Activated CD8-positive, alpha-beta memory T cell treated with anti-CD3 and anti-CD28 coated beads, Interleukin-2, amount 10 ng/mL, durations not matched to agents 7 days and 5 days (primary cell): ENCODE results near the gene SIRPB2. TPM values are rescaled to one million over a fixed set of nuclear protein-coding genes. Genes with fewer than 3 reads are reported as not detected.

Source experiments
- ATAC-seq: fragments of 150-1000 bp; cut with Tn5 transposase; one replicate; pipeline ENCODE4 v1.10.0; 2021; ENCODE audit warnings: moderate library complexity
- CTCF ChIA-PET: fragments of 350-600 bp; sonication (Branson Sonifier 250); formaldehyde crosslinking; loops from one replicate; lab custom pipeline; 2021; ENCODE audit warnings: antibody characterized with exemption; lab: Charles Lee
- DNase-seq: peaks from one replicate; pipeline ENCODE4 v3.0.0-alpha.2; 2020
- H3K27ac Mint-ChIP-seq: one replicate; pipeline ENCODE4 v1.8.0; 2021; ENCODE audit warnings: mild to moderate bottlenecking, mixed read lengths
- H3K27me3 Mint-ChIP-seq: one replicate; pipeline ENCODE4 v1.8.0; 2021; ENCODE audit warnings: mixed read lengths
- H3K36me3 Mint-ChIP-seq: one replicate; pipeline ENCODE4 v1.8.0; 2021; ENCODE audit warnings: mild to moderate bottlenecking, mixed read lengths
- H3K4me1 Mint-ChIP-seq: one replicate; pipeline ENCODE4 v1.8.0; 2021; ENCODE audit warnings: mixed read lengths
- H3K4me3 Mint-ChIP-seq: one replicate; pipeline ENCODE4 v1.8.0; 2021; ENCODE audit warnings: mild to moderate bottlenecking, moderate library complexity, mixed read lengths
- H3K9me3 Mint-ChIP-seq: one replicate; pipeline ENCODE4 v1.8.0; 2022; ENCODE audit warnings: low read depth, mixed read lengths
- total RNA-seq, 2 experiments: library from RNA; stranded (reverse); gene quantifications; one replicate each; pipeline ENCODE4 v1.2.3, GENCODE V29; 2021

SIRPB2 gene
- not detected for total RNA-seq

DNA sequence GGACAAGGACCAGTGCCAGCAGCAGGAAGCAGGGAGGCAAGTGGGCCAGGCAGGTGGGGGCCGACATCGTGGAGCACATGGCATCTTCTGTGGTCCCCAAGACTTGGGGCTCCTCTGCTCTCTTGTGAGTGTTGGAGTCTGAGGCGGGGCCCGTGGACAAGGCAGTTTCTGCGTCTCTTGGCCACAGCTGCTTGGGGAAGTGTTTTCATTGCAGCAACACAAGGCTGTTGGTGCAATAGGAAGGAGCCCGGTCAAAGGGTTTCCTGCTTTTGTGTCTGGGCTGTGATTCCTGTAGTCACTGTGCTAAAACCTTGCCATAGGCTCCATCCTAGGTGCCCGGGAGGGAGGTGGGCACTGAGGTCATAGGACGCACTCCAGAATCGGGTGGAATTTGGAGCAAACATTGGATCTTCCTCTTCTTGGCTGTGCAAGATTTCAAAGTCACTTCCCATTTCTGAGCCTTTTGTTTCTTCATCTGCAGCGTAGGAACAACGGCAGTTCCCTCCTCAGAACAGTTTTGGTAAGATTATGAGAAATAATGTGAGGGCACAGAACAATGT, at the start of gene SIRPB2:
Gene SIRPB2 (minus strand): TSS at position 140 of the 560 bp plus-strand sequence. CDS start 61 bp downstream, at position 79.
- no peak within 1 kb of the TSS for H3K27ac Mint-ChIP-seq
- H3K4me1 Mint-ChIP-seq = peaks cover 6% of the 10 kb centered on the region
- no peaks in the 10 kb centered on the region for H3K36me3 Mint-ChIP-seq
- no peak for ATAC-seq
- no peak within 1 kb of the TSS for H3K4me3 Mint-ChIP-seq
- H3K27me3 Mint-ChIP-seq = peaks cover 66% of the 10 kb centered on the region
- peaks cover 2% of the 10 kb centered on the region for H3K9me3 Mint-ChIP-seq
- CTCF ChIA-PET = interaction anchor here (1.5 kb wide), 1 partner anchor 12 kb away, joined by 9 read pairs; no protein-coding TSS in a partner anchor
- DNase-seq = no peak

DNA sequence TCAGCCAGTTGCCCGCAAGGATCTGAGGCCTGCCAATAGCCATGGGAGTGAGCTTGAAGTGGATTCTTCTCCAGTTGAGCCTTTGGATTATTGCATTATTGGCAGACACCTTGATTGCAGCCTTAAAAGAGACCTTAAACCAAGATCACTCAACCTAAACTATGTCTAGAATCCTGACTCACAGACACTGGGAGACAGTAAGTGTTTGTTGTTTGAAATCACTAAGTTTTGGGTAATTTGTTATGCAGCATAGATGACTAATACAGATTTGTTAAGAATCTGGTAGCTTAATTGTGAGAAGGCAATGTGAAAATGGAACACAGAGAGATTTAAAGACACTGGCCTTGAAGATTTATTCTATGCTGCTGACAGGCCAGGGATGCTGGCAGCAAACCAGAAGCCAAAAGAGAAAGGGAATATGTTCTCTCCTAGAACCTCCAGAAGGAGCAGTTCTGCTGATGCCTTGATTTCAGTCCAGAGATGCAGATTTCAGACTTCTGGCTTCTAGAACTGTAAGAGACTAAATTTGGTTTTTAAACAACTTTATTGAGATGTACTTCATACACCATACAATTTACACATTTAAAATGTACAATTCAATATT, 48.7 kb upstream of the SIRPB2 start:
- CTCF ChIA-PET = interaction anchor here (1.0 to 1.6 kb wide), 2 partner anchors 195 to 237 kb away, joined by 3 to 4 read pairs; no protein-coding TSS in a partner anchor
- no peaks in the 10 kb centered on the region for H3K9me3 Mint-ChIP-seq
- no peak for DNase-seq
- no peaks in the 10 kb centered on the region for H3K4me1 Mint-ChIP-seq
- no peak overlapping the region for H3K4me3 Mint-ChIP-seq
- no peak for ATAC-seq
- no peaks in the 10 kb centered on the region for H3K36me3 Mint-ChIP-seq
- H3K27me3 Mint-ChIP-seq = peaks cover 22% of the 10 kb centered on the region
- no peak overlapping the region for H3K27ac Mint-ChIP-seq

DNA sequence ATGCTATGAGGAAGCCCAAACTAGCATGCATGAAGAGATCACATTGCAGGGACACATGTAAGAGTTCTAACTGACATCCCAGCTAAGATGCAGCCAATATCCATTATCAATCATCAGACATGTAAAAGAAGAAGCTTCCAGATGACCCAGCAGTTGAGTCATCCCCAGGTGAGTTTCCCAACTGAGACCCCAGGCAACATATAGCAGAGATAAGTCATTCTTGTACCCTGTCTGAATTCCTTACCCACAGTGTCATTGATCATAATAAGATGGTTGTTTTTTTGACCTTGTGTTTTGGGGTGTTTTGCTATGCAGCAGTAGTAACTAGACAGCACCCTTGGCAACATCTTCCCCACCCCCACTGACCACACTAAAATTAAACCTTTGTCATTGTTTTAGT, 47.4 kb upstream of the SIRPB2 start:
- DNase-seq (no peak), ATAC-seq (no peak)
- no peak overlapping the region for H3K4me3 Mint-ChIP-seq
- CTCF ChIA-PET = interaction anchor here (1.0 to 1.6 kb wide), 3 partner anchors 196 to 238 kb away, joined by 3 to 4 read pairs (median 4); no protein-coding TSS in a partner anchor
- no peaks in the 10 kb centered on the region for H3K36me3 Mint-ChIP-seq
- H3K4me1 Mint-ChIP-seq = no peaks in the 10 kb centered on the region
- H3K27me3 Mint-ChIP-seq = peaks cover 16% of the 10 kb centered on the region
- no peak overlapping the region for H3K27ac Mint-ChIP-seq
- H3K9me3 Mint-ChIP-seq = no peaks in the 10 kb centered on the region

DNA sequence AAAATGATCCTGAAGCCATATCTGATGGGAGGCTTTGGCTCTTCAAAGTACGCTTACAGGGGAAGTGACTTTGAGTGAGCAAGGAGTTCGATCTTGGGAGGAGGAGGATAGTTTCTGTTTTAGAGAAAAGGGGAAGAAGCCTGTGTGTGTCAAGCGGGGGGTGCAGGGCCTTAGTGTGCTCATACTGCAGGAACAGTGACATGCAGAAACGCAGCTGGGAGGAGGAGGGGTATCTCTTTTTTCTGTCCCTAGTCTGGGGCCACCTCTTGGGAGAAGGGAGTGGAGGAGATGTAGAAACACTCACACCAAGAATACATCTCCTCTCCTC, 46.5 kb upstream of the SIRPB2 start:
- Mint-ChIP-seq H3K27ac (no peak overlapping the region), H3K4me3 (no peak overlapping the region), H3K36me3 (no peaks in the 10 kb centered on the region), H3K27me3 (peaks cover 7% of the 10 kb centered on the region), H3K9me3 (no peaks in the 10 kb centered on the region), H3K4me1 (no peaks in the 10 kb centered on the region)
- CTCF ChIA-PET = interaction anchor here (1.1 to 1.2 kb wide), 2 partner anchors 226 to 239 kb away, joined by 3 to 4 read pairs; no protein-coding TSS in a partner anchor
- no peak for DNase-seq
- no peak for ATAC-seq

DNA sequence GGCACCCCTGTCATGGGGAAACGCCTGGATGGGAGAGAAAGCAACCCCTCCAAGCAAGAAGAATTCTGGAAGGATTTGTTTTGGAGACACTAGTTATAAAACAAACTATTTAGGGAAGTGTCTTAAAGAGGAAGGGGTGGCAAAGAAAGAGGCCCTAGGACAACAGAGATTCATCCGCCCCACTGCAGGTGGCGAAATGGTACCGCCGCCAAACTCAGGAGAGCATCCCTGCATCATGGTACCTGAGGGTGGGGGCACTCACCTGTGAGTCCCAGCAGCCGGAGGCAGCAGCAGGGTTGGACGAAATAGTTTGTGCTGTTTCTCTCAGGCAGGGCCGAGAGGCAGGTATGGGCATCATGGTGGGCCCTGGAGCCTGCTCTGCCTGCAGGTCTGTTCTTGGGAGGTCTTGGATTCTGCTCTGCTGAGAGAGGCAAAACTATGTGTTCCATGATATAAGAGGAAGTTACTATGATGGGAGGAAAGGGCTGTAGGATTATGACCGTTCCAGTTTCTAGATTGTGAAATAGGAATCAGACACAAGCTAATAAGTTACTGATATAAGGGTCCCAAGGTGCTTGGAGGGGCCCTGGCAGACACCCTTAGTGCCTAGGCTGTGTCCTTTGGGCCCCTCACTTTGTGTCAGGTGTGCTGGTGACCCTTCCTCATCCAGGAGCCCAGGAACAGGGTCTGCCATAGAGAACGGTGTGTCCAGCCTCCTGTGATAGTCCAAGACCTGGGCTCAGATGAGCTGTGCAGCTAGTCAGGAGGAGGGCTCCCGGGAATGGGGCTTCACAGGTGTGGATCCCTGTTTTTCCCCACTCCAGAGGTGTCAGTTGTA, 45.9 kb upstream of the SIRPB2 start:
- CTCF ChIA-PET = interaction anchor here (1.1 to 1.2 kb wide), 2 partner anchors 227 to 240 kb away, joined by 3 to 4 read pairs; no protein-coding TSS in a partner anchor
- no peak for ATAC-seq
- no peak for DNase-seq
- Mint-ChIP-seq H3K4me3 (no peak overlapping the region), H3K27me3 (peaks cover 4% of the 10 kb centered on the region), H3K9me3 (no peaks in the 10 kb centered on the region), H3K27ac (no peak overlapping the region), H3K4me1 (no peaks in the 10 kb centered on the region), H3K36me3 (no peaks in the 10 kb centered on the region)

DNA sequence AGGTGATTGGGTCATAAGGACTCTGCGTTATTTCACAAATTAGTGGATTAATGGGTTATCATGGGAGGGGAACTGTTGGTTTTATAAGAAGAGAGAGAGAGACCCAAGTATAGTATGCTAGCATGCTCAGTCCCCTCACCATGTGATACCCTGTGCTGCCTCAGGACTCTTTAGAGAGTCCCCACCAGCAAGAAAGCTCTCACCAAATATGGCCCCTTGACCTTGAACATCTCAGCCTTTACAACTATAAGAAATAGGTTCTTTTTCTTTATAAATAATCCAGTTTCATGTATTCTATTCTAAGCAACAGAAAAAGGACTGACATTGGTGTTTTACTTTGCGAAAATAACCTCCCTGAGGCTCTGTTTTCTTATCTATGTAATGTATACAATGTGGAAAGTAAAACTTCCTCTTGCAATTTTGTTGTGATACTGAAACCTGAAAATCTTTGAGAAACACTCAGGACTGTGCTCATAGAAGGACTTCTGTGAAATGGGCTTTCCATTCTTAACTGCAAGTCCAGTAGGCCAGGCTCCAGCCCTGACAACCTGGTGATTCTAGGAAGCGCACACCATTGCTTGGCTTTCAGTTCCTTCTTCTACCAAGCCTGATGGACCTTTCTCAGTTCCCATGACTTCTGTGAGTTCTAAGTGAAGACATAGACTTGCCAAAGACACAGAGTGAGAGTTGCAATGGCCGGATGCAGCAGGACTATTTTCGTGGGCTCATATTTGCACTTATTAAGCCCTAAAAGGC, 44.4 kb upstream of the SIRPB2 start:
- H3K36me3 Mint-ChIP-seq = no peaks in the 10 kb centered on the region
- CTCF ChIA-PET = no interaction called here
- ATAC-seq (no peak), DNase-seq (no peak)
- peaks cover 10% of the 10 kb centered on the region for H3K27me3 Mint-ChIP-seq
- no peaks in the 10 kb centered on the region for H3K9me3 Mint-ChIP-seq
- no peak overlapping the region for H3K27ac Mint-ChIP-seq
- H3K4me3 Mint-ChIP-seq = no peak overlapping the region
- no peaks in the 10 kb centered on the region for H3K4me1 Mint-ChIP-seq

DNA sequence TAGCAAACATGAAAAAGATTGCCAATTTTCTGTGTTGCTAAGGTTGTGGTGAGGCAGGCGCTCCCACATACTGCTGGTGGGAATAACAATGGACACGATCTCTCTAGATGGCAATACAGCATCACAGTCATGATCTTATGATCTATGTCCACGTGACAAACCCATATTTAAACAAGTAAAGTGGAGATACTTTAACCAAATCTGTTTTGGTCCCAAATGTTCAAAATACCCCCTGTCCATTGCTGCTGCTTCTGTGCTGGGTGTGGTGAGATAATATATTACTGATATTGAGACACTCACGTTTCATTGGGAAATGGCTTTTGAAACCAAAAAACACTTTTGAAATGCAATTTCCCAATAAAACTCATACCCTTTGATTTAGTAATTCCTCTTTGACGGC, 43.3 kb upstream of the SIRPB2 start:
- Mint-ChIP-seq H3K4me1 (no peaks in the 10 kb centered on the region), H3K36me3 (no peaks in the 10 kb centered on the region), H3K4me3 (no peak overlapping the region), H3K9me3 (no peaks in the 10 kb centered on the region), H3K27me3 (peaks cover 11% of the 10 kb centered on the region), H3K27ac (no peak overlapping the region)
- CTCF ChIA-PET = interaction anchor here (0.9 to 2.2 kb wide), 2 partner anchors 171 to 200 kb away, joined by 3 to 9 read pairs; no protein-coding TSS in a partner anchor
- DNase-seq (no peak), ATAC-seq (no peak)

DNA sequence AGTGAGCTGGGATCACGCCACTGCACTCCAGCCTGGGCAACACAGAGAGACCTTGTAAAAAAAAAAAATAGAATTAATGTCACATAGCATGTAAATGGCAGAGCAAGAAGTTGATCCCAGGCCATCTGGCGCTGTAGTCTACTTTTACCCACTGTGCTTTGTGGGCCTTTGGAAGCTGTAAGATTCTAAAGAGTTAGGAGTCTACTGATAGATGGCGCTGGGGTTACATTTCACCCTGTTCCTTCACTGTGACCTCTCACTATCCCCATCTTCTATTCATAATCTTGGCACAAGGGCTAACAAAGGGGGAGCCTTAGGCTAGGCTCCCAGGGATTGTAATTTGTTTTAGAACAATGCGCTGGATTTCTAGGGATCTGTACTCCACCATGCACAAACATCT, 41.8 kb upstream of the SIRPB2 start:
- DNase-seq (no peak), ATAC-seq (peak; percentile 27)
- H3K36me3 Mint-ChIP-seq = peaks cover 2% of the 10 kb centered on the region
- no peak overlapping the region for H3K27ac Mint-ChIP-seq
- no peak overlapping the region for H3K4me3 Mint-ChIP-seq
- peaks cover 18% of the 10 kb centered on the region for H3K27me3 Mint-ChIP-seq
- H3K4me1 Mint-ChIP-seq = no peaks in the 10 kb centered on the region
- CTCF ChIA-PET = interaction anchor here (1.0 to 2.2 kb wide), 5 partner anchors 29 to 244 kb away, joined by 3 to 9 read pairs (median 4); no protein-coding TSS in a partner anchor
- H3K9me3 Mint-ChIP-seq = peaks cover 2% of the 10 kb centered on the region

DNA sequence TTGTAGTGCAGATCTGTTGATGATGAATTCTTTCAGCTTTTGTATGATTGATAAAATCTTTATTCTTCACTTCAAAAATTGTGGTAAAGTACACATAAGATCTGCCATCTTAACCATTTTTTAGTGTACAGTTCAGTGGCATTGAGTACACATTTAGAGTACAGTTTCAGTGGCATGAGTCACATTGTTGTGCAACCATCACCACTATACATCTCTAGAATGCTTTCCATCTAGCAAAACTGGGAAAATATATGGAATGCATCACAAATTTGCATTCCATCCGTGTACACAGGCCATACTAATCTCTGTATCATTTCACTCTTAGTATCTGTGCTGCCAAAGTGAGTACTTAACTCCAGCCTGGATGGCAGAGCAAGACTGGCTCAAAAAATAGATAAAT, 37.6 kb upstream of the SIRPB2 start:
- ATAC-seq (no peak), DNase-seq (no peak)
- H3K4me1 Mint-ChIP-seq = no peaks in the 10 kb centered on the region
- peaks cover 2% of the 10 kb centered on the region for H3K36me3 Mint-ChIP-seq
- peaks cover 2% of the 10 kb centered on the region for H3K9me3 Mint-ChIP-seq
- CTCF ChIA-PET = interaction anchor here (3.6 kb wide), 1 partner anchor 25 kb away, joined by 10 read pairs; no protein-coding TSS in a partner anchor
- H3K4me3 Mint-ChIP-seq = no peak overlapping the region
- H3K27ac Mint-ChIP-seq = no peak overlapping the region
- peaks cover 32% of the 10 kb centered on the region for H3K27me3 Mint-ChIP-seq

DNA sequence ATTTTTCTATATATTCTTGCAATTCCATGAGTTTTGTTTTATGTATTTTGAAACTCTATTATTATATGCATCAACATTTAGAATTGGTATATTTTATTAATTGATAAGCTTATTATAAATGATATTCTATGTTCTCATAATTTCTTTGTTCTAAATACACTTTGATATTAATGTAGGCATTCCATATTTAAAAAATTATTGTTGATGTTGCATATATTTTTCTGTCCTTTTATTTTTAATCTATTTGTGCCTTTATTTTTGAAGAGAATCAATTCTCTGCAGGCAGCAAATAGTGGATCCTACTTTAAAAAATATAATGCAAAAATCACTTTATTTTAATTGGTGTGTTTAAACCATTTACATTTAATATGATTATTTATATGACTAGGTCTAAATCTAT, 36.7 kb upstream of the SIRPB2 start:
- Mint-ChIP-seq H3K9me3 (peaks cover 2% of the 10 kb centered on the region), H3K4me1 (no peaks in the 10 kb centered on the region), H3K27me3 (peaks cover 35% of the 10 kb centered on the region), H3K36me3 (peaks cover 2% of the 10 kb centered on the region), H3K4me3 (no peak overlapping the region), H3K27ac (no peak overlapping the region)
- CTCF ChIA-PET = interaction anchor here (0.8 to 3.6 kb wide), 2 partner anchors 24 to 249 kb away, joined by 3 to 10 read pairs; no protein-coding TSS in a partner anchor
- DNase-seq (no peak), ATAC-seq (no peak)

DNA sequence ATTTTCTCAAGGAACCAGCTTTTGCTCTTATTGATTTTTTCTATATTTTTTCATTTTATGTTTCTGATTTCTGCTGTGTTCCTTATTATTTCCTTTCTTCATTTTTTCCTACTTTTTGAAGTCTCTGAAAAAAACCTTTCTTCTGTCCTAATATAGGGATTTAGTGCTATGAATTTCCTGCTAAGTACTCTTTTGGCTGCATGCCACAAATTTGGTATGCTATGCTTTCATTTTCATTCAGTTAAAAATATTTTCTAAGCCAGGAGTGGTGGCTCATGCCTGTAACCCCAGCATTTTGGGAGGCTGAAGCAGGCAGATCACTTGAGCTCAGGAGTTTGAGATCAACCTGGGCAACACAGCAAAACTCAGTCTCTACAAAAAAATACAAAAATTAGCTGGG, 35.7 kb upstream of the SIRPB2 start:
- no peak overlapping the region for H3K27ac Mint-ChIP-seq
- ATAC-seq (no peak), DNase-seq (no peak)
- H3K27me3 Mint-ChIP-seq = peaks cover 40% of the 10 kb centered on the region
- peaks cover 2% of the 10 kb centered on the region for H3K36me3 Mint-ChIP-seq
- CTCF ChIA-PET = interaction anchor here (0.8 kb wide), 1 partner anchor 250 kb away, joined by 3 read pairs; no protein-coding TSS in a partner anchor
- H3K9me3 Mint-ChIP-seq = peaks cover 2% of the 10 kb centered on the region
- no peak overlapping the region for H3K4me3 Mint-ChIP-seq
- H3K4me1 Mint-ChIP-seq = no peaks in the 10 kb centered on the region

DNA sequence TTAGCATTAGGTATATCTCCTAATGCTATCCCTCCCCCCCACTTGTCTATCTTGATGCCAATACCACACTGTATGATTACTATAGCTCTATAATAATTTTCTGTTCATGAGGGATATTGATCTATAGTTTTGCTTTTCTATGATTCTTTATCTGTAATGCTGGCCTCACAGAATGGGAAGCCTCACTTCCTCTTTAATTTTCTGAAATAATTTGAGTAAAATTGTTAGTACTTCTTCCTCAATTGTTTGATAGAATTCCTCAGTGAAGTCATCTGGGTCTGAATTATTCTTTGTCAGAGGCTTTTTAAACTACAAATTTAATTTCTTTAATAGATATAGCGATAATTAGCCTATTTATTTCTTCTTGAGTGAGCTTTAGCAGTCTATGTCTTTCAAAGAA, 35.1 kb upstream of the SIRPB2 start:
- CTCF ChIA-PET = no interaction called here
- peaks cover 2% of the 10 kb centered on the region for H3K36me3 Mint-ChIP-seq
- peaks cover 2% of the 10 kb centered on the region for H3K9me3 Mint-ChIP-seq
- no peak for DNase-seq
- no peaks in the 10 kb centered on the region for H3K4me1 Mint-ChIP-seq
- no peak overlapping the region for H3K4me3 Mint-ChIP-seq
- H3K27me3 Mint-ChIP-seq = peaks cover 46% of the 10 kb centered on the region
- no peak overlapping the region for H3K27ac Mint-ChIP-seq
- no peak for ATAC-seq

DNA sequence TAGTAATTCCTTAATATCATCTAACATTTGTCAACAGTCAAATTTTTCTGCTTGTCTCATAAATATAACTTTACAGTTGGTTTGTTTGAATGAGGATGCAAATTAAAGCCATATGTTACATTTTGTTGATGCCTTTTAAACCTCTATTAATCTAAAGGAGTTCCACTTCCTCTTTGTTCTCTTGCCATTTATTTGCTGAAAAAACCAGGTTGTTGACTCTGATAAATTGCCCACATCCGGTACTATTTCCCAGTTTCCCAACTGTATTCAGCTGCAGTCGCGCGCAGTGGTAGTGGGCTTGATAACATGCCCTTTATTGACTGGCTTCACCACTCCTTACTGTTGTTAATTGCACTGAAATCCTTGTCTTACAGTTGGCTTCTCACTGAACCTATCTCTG, 32.8 kb upstream of the SIRPB2 start:
- no peak for DNase-seq
- CTCF ChIA-PET = no interaction called here
- Mint-ChIP-seq H3K27ac (no peak overlapping the region), H3K4me3 (no peak overlapping the region), H3K27me3 (peaks cover 46% of the 10 kb centered on the region), H3K9me3 (peaks cover 2% of the 10 kb centered on the region), H3K4me1 (no peaks in the 10 kb centered on the region), H3K36me3 (peaks cover 2% of the 10 kb centered on the region)
- ATAC-seq = no peak
